HG03354 (cell line): ENCODE data around the gene C4orf36.

Experiments
- ATAC-seq: cut with Tn5 transposase; IDR thresholded peaks from one replicate; pipeline ENCODE4 v1.9.1; 2021; ENCODE audit warnings: mild to moderate bottlenecking; ENCODE audit not compliant: unreplicated experiment, poor library complexity, severe bottlenecking

C4orf36 gene

GRCh38 chr4:86870442-86871069 is 21.7 kb downstream of the C4orf36 start:
- no peak for ATAC-seq

GRCh38 chr4:86857341-86858052 is 34.7 kb downstream of the C4orf36 start:
- no peak for ATAC-seq

- no peak for ATAC-seq
Observed at GRCh38 chr4:86856896-86857295, 35.3 kb downstream of the C4orf36 start.

GRCh38 chr4:86855572-86855971 is 36.6 kb downstream of the C4orf36 start:
- ATAC-seq = no peak

- no peak for ATAC-seq
Observed at GRCh38 chr4:86853209-86853608, 39.0 kb downstream of the C4orf36 start.

GRCh38 chr4:86848732-86849619 is 43.2 kb downstream of the C4orf36 start, which contains the start of gene SLC10A6:
Gene SLC10A6 (minus strand): TSS chr4:86849384. CDS start chr4:86849115, 269 bp downstream.
- no peak for ATAC-seq

GRCh38 chr4:86848136-86848535 is 44.1 kb downstream of the C4orf36 start:
- ATAC-seq = no peak

- ATAC-seq = no peak
Observed at GRCh38 chr4:86847571-86847970, 44.7 kb downstream of the C4orf36 start.

GRCh38 chr4:86846921-86847320 is 45.3 kb downstream of the C4orf36 start:
- ATAC-seq = no peak

GRCh38 chr4:86845593-86845992 is 46.6 kb downstream of the C4orf36 start:
- no peak for ATAC-seq

- ATAC-seq = no peak
Observed at GRCh38 chr4:86841309-86841708, 50.9 kb downstream of the C4orf36 start.

- ATAC-seq = no peak
Observed at GRCh38 chr4:86840858-86841257, 51.4 kb downstream of the C4orf36 start.

GRCh38 chr4:86837691-86838503 is 54.3 kb downstream of the C4orf36 start:
- no peak for ATAC-seq

GRCh38 chr4:86835677-86836076 is 56.5 kb downstream of the C4orf36 start:
- no peak for ATAC-seq

GRCh38 chr4:86834901-86835300 is 57.3 kb downstream of the C4orf36 start:
- no peak for ATAC-seq

GRCh38 chr4:86833615-86834014 is 58.6 kb downstream of the C4orf36 start:
- no peak for ATAC-seq

GRCh38 chr4:86831262-86832130 is 60.7 kb downstream of the C4orf36 start:
- no peak for ATAC-seq
